Measurements from ENCODE around the gene DSTN.
A peak's percentile ranks its signal among the peaks of the same experiment; 100 is the strongest.

DNA sequence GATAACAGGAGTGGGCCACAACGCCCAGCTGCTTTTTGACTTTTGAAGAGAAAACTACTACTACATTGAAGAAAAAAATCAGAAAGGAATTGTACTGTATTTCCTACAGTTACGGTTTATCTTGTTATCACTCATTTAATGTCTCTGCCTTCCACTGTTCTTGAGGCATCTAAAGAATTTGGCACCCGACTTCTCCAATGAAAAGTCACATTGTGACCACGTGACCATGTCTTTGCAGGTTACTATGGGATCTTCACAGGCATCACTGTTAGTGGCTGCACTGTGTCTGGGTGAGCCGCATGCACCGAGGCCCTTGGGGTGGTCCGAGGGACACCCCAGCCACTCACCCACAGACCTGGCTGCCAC lies 85.4 kb downstream of the DSTN start:
- TF ChIP-seq CTCF (IDR thresholded peaks at IDR 0.05 in 8 of 11, conservative IDR thresholded peaks at IDR 0.05 in 3 of 11) = peak in 1 of 11 experiments; percentile 1
- no peak for TF ChIP-seq POLR2A (IDR thresholded peaks at IDR 0.05)
- TF ChIP-seq POLR2AphosphoS5 (IDR thresholded peaks at IDR 0.05) = no peak
